ENCODE data around the gene UBP1. TPM values are rescaled to one million over a fixed set of nuclear protein-coding genes. Genes with fewer than 3 reads are reported as not detected.

UBP1 gene
- total and polyA plus RNA-seq, 4 donors: 6.8 to 36.9 (median 16.5) TPM

- WGBS: 27% methylated on average over 1 of the region's 1 CpG
- no peak for DNase-seq (ENCODE audit: low spot score)
- Histone ChIP-seq H3K36me3 (ENCODE audit: control insufficient read depth in 4 of 4, insufficient read depth in 3 of 4, low read depth in 1 of 4, low read length in 3 of 4) (peaks cover 0 to 2% (median 0%) of the 10 kb centered on the region in 4 donors), H3K9me3 (ENCODE audit: control insufficient read depth in 4 of 4, low read length in 3 of 4) (no peaks in the 10 kb centered on the region), H3K27ac (ENCODE audit: low read depth in 1 of 2, low read length in 2 of 2) (peak overlapping the region in 1 of 2 donors; percentile 2), H3K9ac (ENCODE audit: low read depth in 1 of 2, low read length in 2 of 2) (no peak overlapping the region), H3K27me3 (ENCODE audit: control insufficient read depth in 4 of 4, insufficient read depth in 4 of 4, low read length in 3 of 4) (no peaks in the 10 kb centered on the region), H3K4me1 (ENCODE audit: control insufficient read depth in 4 of 4, insufficient read depth in 4 of 4, low read length in 3 of 4) (peaks cover 4 to 21% (median 11%) of the 10 kb centered on the region in 4 donors), H3K4me3 (ENCODE audit: low read depth in 1 of 3, low read length in 3 of 3) (no peak overlapping the region)
- TF ChIP-seq YY1 (IDR thresholded peaks at IDR 0.05) (peak; percentile 88), ATF3 (IDR thresholded peaks at IDR 0.05) (no peak), RAD21 (IDR thresholded peaks at IDR 0.05) (peak in 1 of 2 donors; percentile 38), FOXA2 (IDR thresholded peaks at IDR 0.05) (peak; percentile 47), HNF4A (conservative IDR thresholded peaks at IDR 0.05) (peak in 1 of 2 donors; percentile 43), RXRA (IDR thresholded peaks at IDR 0.05) (peak in 1 of 2 donors; percentile 15), HNF4G (IDR thresholded peaks at IDR 0.05) (no peak)
Observed at GRCh38 chr3:33482111-33482521, 41.9 kb upstream of the UBP1 start.

- H3K27ac ChIP-seq (ENCODE audit: low read depth in 1 of 2, low read length in 2 of 2): no peak overlapping the region
- H3K9me3 ChIP-seq (ENCODE audit: control insufficient read depth in 4 of 4, low read length in 3 of 4): no peaks in the 10 kb centered on the region
- TF ChIP-seq RXRA (IDR thresholded peaks at IDR 0.05) (no peak), SP1 (IDR thresholded peaks at IDR 0.05) (no peak), MAX (IDR thresholded peaks at IDR 0.05) (no peak), ZBTB33 (IDR thresholded peaks at IDR 0.05) (no peak), ATF3 (IDR thresholded peaks at IDR 0.05) (no peak), RAD21 (IDR thresholded peaks at IDR 0.05) (no peak), GABPA (IDR thresholded peaks at IDR 0.05 in 1 of 2, conservative IDR thresholded peaks at IDR 0.05 in 1 of 2) (no peak), REST (IDR thresholded peaks at IDR 0.05) (no peak), CTCF (IDR thresholded peaks at IDR 0.05; ENCODE audit: low read depth, low read length, missing input control) (no peak), YY1 (IDR thresholded peaks at IDR 0.05) (no peak)
- no peak overlapping the region for H3K4me3 ChIP-seq (ENCODE audit: low read depth in 1 of 3, low read length in 3 of 3)
- no peak for DNase-seq (ENCODE audit: low spot score)
- H3K36me3 ChIP-seq (ENCODE audit: control insufficient read depth in 4 of 4, insufficient read depth in 3 of 4, low read depth in 1 of 4, low read length in 3 of 4): peaks cover 0 to under 1% (median 0%) of the 10 kb centered on the region in 4 donors
- no peaks in the 10 kb centered on the region for H3K27me3 ChIP-seq (ENCODE audit: control insufficient read depth in 4 of 4, insufficient read depth in 4 of 4, low read length in 3 of 4)
- 70% methylated on average over 2 of the region's 2 CpGs for WGBS
- H3K9ac ChIP-seq (ENCODE audit: low read depth in 1 of 2, low read length in 2 of 2): no peak overlapping the region
- peaks cover 0 to 4% (median 2%) of the 10 kb centered on the region in 4 donors for H3K4me1 ChIP-seq (ENCODE audit: control insufficient read depth in 4 of 4, insufficient read depth in 4 of 4, low read length in 3 of 4)
Observed at GRCh38 chr3:33474896-33475295, 34.7 kb upstream of the UBP1 start.

Measured in liver (tissue), 9 donors.